Stimulated activated CD8-positive, alpha-beta memory T cell treated with anti-CD3 and anti-CD28 coated beads, Interleukin-12 subunit alpha, Interleukin-12 subunit beta, amount 100 ng/mL, for 1 hour (primary cell): Measurements from ENCODE around the gene NOBOX.
A peak's percentile ranks its signal among the peaks of the same experiment; 100 is the strongest.
"Not testable (repeated sequence)": the region's sequence is repeated elsewhere in the genome, so short reads cannot be mapped to it uniquely, and the experiment has no call there.

Experiments
- DNase-seq: peaks from one replicate; pipeline ENCODE4 v3.0.0-alpha.2; 2020; ENCODE audit warnings: low read depth

NOBOX gene

GRCh38 chr7:144403649-144404061, at the start of gene NOBOX:
TSS of gene NOBOX (minus strand) at chr7:144403693.
- DNase-seq: no peak

DNA sequence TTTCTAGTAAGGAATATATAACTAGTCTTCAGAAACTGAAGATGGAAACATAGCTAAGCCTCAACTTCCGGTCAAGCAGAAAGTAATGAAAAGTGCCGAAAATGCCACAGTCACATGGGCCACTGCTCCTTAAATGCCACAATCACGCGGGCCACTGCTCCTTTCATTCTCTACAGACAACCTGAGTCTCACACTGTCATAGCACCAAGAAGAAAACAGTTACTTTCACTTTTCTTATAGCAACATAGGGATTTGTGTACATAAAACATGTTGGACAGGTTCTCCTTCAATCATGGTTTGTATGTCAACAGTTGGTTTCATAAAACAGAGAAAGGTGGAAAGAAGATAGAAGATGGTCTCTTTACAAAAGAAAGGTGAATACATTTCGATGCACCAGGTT, 48.6 kb upstream of the NOBOX start:
- DNase-seq: no peak

DNA sequence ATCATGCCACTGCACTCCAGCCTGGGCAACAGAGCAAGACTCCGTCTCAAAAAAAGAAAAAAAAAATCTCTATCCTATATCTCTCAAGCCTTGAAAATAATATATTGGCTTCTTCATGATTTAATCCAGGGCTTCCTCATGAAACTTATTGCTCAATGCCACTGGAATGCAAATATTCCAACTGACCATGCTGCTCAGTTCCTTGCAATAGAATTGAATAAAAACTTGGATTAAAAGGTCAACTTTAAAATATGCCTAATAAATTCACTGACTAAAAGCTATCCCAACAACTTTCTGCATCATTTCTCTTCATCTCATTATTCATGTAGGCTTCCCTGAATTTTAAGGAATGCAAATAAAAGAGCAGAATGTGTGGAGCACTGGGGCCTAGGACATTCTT, 42.1 kb upstream of the NOBOX start:
- no peak for DNase-seq

DNA sequence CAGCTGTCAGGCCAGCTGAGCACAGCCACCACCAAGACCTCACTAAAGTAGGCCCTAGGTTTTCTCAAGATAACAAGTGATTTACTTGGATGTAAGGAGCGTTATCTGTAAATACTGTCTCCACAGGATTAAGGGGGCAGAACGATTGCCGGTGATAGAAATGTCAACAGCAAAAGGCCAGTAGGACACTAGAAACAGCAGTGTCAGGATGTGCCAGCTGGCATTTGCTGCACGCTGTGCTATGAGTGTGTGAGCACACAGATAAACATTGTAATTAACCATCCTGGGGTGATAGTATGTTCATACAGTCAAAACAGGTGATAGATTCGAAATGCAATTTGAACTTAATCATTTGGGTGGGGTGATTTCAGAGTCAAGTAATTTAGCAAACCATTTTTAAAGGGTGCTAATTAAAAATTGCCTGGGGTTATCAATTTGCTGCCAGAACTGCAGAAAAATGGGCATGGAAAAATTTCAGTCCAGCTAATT, 36.3 kb upstream of the NOBOX start:
- DNase-seq: no peak

GRCh38 chr7:144438759-144439158, 35.3 kb upstream of the NOBOX start:
- no peak for DNase-seq

DNA sequence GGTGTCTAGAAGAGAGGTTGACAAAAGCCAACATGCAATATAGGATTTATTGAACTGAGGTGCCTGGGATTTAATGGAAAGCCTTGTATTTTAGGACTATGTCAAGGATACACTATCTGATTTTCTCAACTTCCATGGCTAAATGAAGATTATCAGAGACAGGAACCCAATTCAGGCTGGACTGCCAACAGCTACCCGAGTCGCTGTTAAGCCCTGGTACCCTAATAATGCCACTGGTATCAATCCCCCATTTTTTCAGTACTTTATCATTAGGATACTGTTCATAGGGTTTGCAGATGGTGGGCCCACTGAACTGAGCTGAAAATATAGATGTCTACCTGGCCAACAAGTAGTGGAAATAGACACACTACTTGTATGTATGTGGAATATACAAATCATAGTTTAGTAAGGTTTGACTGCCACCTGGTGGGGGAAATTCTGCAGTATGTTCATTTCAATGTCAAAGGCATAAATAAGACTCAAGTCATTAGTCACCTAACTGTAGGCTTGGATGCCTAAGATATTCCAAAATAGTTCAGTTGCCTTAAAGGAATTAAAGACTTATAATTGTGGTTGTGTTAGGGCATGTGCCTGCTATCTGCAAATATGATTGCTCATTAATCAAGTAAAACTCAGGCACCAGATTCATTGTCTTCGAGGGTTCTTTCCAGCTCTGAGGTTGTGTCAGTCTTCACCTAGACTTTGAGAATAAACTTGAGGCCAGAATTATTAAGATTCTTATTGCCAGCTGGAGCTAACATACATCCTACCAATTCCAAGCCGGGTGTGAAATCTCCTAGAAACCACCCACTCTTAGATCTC, 34.1 kb upstream of the NOBOX start:
- DNase-seq: peak; percentile 9

DNA sequence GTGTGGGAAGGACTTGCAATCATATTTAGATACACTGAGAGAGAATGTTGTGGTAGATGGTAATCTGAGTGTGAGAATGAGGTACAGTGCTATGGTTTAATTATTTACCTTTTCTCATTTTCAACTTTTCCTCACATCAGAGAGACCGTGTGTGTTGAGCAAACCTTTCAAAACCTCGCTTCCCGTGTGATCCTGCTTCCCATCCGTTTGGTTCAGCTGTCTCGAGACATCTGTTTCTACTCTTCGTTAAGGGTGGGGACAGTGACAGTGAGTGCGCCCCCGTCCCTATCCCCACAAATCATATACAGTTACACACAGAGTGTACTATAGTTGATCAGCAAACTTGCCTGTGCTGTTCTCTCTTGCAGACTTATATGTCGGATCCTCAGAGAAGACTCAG, 33.0 kb upstream of the NOBOX start:
- DNase-seq: no peak

- DNase-seq: no peak
Observed at GRCh38 chr7:144428431-144428830, 24.9 kb upstream of the NOBOX start.

- not testable (repeated sequence) for DNase-seq
Observed at GRCh38 chr7:144427539-144427938, 24.0 kb upstream of the NOBOX start.

DNA sequence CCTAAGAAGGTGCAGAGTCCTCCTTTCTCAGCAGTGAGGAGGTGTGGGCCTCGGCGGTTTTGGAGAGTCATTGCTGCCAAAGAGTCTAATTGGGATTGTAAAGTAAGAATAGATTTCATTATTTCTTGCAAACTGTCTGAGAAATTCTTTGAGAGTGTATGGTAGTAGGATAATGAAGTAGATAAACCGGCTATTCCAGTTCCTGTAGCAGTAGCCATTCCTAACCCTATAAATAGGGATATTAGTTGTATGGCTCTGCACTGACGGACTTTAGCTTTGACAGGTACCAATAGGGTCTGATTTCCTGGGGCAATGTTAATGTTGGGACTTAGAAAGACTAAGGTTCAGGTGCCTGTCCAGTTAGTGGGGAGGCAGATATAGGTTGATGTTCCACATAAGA, 15.4 kb upstream of the NOBOX start:
- not testable (repeated sequence) for DNase-seq

- no peak for DNase-seq
Observed at GRCh38 chr7:144416341-144416740, 12.8 kb upstream of the NOBOX start.

DNA sequence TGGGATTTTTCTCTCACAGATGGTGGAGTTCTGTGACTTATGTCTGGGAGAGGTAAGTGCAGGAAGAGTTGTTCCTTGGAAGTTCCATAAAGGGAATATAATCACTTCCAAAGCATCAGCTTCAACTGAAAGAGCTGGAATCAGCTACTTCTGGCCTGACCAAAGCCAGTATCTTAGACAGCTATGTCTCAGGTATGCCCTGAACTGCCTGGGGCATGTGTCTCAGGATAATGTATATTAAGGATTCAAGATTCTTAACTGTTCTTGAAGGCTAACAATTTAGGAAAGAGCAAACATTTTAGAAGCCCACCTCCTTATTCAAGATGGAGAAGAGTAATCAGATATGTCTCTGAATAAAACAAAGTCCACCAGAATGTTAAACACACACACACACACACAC, 12.4 kb upstream of the NOBOX start:
- no peak for DNase-seq

DNA sequence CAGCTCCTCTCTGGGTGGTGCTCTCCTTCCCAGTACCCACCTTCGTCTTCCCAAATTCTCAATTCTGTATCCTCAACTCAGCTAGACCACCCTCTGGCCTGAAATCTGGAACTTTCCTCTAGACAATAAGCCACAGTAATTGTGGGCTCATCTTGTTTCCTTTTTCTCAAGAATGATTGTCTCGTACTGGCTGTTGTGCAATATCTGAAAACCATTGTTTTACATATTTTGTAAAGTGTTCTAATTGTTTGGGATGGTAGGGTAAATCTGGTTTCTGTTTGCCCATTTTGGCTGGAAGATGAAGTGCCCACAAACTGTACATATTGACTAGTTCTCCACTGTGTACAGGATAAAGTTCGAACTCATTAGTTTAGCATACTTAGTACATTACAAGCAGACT, 11.3 kb upstream of the NOBOX start:
- no peak for DNase-seq

GRCh38 chr7:144410441-144410840, 6.9 kb upstream of the NOBOX start:
- no peak for DNase-seq

DNA sequence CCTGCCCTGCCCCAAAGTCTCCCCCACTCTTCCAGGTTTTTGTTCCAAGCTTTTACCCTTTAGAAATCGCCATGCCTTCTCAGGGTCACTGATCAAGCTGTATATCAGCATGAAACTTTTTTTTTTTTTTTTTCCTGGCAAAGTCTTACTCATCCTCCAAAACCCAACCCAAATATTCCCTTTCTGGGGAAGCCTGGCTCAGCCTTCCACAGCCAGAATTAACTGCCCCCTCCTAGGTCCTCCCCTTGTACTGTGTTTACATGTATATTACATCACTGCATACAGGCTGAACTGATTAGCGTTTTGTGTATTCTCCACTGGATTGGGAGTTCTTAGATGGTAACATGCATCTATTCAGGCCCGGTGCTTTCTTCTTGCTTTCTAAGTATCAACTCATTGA, 4.6 kb upstream of the NOBOX start:
- DNase-seq: no peak

- DNase-seq: no peak
Observed at GRCh38 chr7:144407266-144407931, 3.9 kb upstream of the NOBOX start.

- DNase-seq: no peak
Observed at GRCh38 chr7:144404946-144405345, 1.5 kb upstream of the NOBOX start.

- no peak for DNase-seq
Observed at GRCh38 chr7:144403102-144403501, 391 bp downstream of the NOBOX start.

GRCh38 chr7:144401490-144401889, 2.0 kb downstream of the NOBOX start:
- DNase-seq: no peak

DNA sequence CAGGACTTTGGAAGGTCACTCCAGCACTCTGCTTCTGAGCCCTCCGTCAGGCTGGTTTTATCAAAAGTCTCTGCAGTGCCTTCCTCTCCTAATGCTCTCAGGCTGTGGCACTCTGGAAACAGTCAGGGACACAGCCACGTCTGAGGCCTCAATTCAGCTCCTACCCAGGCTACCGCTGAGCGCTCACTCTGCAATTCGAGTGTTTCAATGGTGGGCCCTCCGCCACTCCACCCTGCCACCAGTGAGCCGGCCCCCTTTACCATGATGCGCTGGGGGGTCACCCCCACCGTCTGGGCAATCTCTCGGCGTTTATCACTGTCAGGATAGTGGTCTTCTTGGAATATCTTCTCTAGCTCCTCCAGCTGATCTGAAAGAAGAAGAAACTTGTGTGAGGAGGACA, 3.5 kb downstream of the NOBOX start:
- no peak for DNase-seq

GRCh38 chr7:144398911-144399310, 4.6 kb downstream of the NOBOX start:
- no peak for DNase-seq

DNA sequence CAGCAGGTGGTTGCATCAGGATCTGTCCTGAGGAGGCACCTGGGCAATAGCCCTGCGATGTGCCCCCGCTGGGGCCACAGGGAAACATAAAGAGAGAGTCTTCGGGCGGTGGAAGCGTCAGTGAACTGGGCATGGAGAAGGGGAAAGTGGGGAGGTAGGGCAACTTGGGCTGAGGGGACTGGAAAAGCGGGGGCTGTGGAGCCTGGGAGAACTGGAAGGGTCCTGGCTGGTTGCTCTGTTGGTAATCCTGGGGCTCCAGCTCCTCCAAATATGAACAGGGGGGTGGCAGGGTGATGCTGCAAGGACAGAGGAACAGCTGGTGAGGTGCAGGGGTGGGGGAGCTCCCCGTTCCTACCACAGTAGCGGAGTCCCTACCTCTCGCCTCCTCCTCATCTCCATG, 5.2 kb downstream of the NOBOX start:
- DNase-seq: no peak

- no peak for DNase-seq
Observed at GRCh38 chr7:144397086-144397485, 6.4 kb downstream of the NOBOX start.
